Medulla oblongata (tissue), 1 donor: ENCODE measurements around the gene LTK.

Experiments used
- DNase-seq: peaks from one replicate; pipeline ENCODE4 v3.0.0-alpha.2; 2015; ENCODE audit errors: extremely low spot score

The LTK gene

GRCh38 chr15:41498657-41499056, 15.0 kb downstream of the LTK start:
- no peak for DNase-seq

- no peak for DNase-seq
Observed at GRCh38 chr15:41495736-41496599, 17.7 kb downstream of the LTK start.

GRCh38 chr15:41494922-41495735, 18.5 kb downstream of the LTK start:
- no peak for DNase-seq

GRCh38 chr15:41494190-41494921, 19.3 kb downstream of the LTK start:
- no peak for DNase-seq

- no peak for DNase-seq
Observed at GRCh38 chr15:41493902-41494189, 19.8 kb downstream of the LTK start.

GRCh38 chr15:41493205-41493901, 20.3 kb downstream of the LTK start, which contains the start of gene ITPKA:
ITPKA (plus strand) TSS chr15:41493874; CDS start chr15:41493928, 54 bp downstream.
- peak; percentile 48 for DNase-seq

- no peak for DNase-seq
Observed at GRCh38 chr15:41492597-41493204, 20.9 kb downstream of the LTK start.

- no peak for DNase-seq
Observed at GRCh38 chr15:41491889-41492288, 21.7 kb downstream of the LTK start.

GRCh38 chr15:41490355-41490754, 23.3 kb downstream of the LTK start:
- DNase-seq, result no peak

GRCh38 chr15:41489641-41490040, 24.0 kb downstream of the LTK start:
- no peak for DNase-seq

GRCh38 chr15:41487802-41488201, 25.8 kb downstream of the LTK start:
- no peak for DNase-seq

- DNase-seq, result no peak
Observed at GRCh38 chr15:41487381-41487780, 26.2 kb downstream of the LTK start.

- DNase-seq, result no peak
Observed at GRCh38 chr15:41486286-41486685, 27.3 kb downstream of the LTK start.

GRCh38 chr15:41484937-41485625, 28.5 kb downstream of the LTK start:
- DNase-seq, result no peak

GRCh38 chr15:41483519-41483918, 30.1 kb downstream of the LTK start:
- DNase-seq, result no peak

GRCh38 chr15:41483115-41483514, 30.5 kb downstream of the LTK start:
- no peak for DNase-seq

GRCh38 chr15:41482110-41482877, 31.3 kb downstream of the LTK start:
- DNase-seq, result no peak

- DNase-seq, result no peak
Observed at GRCh38 chr15:41480396-41481140, 33.1 kb downstream of the LTK start.

GRCh38 chr15:41476416-41477048, 37.1 kb downstream of the LTK start:
- no peak for DNase-seq
